KMS-11 (cell line): Measurements from ENCODE around the gene USP32.

Source experiments
- H2AFZ ChIP-seq: fragments of 200-600 bp; sonication (generic); 2 replicates; pipeline ENCODE4 v1.6.1; 2016; ENCODE audit warnings: antibody characterized with exemption, mixed run types, low read depth
- H3K27ac ChIP-seq: fragments of 200-600 bp; sonication (generic); 2 replicates; pipeline ENCODE4 v1.6.1; 2016; ENCODE audit warnings: mild to moderate bottlenecking, mixed run types
- H3K27me3 ChIP-seq: fragments of 200-600 bp; sonication (generic); 2 replicates; pipeline ENCODE4 v1.6.1; 2017; ENCODE audit warnings: mild to moderate bottlenecking, low read depth, mixed run types, moderate library complexity; ENCODE audit not compliant: insufficient read depth
- H3K36me3 ChIP-seq: fragments of 200-600 bp; sonication (generic); 2 replicates; pipeline ENCODE4 v1.6.1; 2017; ENCODE audit warnings: mild to moderate bottlenecking, mixed run types; ENCODE audit not compliant: insufficient read depth
- H3K4me1 ChIP-seq: fragments of 200-600 bp; sonication (generic); 2 replicates; pipeline ENCODE4 v1.6.1; 2016; ENCODE audit warnings: mild to moderate bottlenecking, low read depth, mixed run types; ENCODE audit not compliant: poor library complexity, severe bottlenecking
- H3K4me2 ChIP-seq: fragments of 200-600 bp; sonication (generic); 2 replicates; pipeline ENCODE4 v1.7.0; 2016; ENCODE audit warnings: mild to moderate bottlenecking, mixed run types
- H3K4me3 ChIP-seq: fragments of 200-600 bp; sonication (generic); IDR thresholded peaks from 2 replicates; pipeline ENCODE4 v1.6.1; 2017; ENCODE audit warnings: low read depth, low read length, mixed read lengths; ENCODE audit not compliant: insufficient read depth
- H3K79me2 ChIP-seq: fragments of 200-600 bp; sonication (generic); 2 replicates; pipeline ENCODE4 v1.6.1; 2016; ENCODE audit warnings: low read depth, mixed run types; ENCODE audit not compliant: insufficient read depth
- H3K9ac ChIP-seq: fragments of 200-600 bp; sonication (generic); 2 replicates; pipeline ENCODE4 v1.6.1; 2016; ENCODE audit warnings: mild to moderate bottlenecking, mixed run types
- H4K20me1 ChIP-seq: fragments of 200-600 bp; sonication (generic); 2 replicates; pipeline ENCODE4 v1.6.1; 2016; ENCODE audit warnings: mild to moderate bottlenecking, mixed run types; ENCODE audit not compliant: insufficient read depth
- TF ChIP-seq, protein P1 (sequence below): fragments of 200-600 bp; sonication (generic); conservative IDR thresholded peaks from 2 replicates; pipeline ENCODE4 v1.6.1; 2017; ENCODE audit warnings: low read depth, mild to moderate bottlenecking, antibody characterized with exemption, low read length, moderate library complexity, mixed read lengths

Gene USP32

DNA sequence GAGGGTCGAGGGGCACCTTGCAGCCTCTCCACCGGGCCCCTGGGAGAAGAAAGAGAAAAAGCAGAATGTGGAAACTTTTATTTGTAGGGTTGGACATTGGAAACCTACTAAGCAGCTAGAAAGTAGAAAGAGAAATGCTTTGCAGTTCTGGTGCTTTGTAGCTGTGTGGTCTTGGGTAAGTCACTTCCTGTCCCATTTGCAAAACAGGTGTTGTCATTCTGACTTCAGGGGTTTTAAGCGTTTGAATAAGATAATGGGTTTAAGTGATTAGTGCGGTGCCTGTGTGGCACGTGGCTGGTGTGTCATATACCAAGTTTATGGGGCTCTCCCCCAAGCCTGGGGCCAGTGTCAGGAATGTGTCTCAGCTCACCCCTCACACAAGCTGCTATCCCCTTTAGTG lies 240.6 kb downstream of the USP32 start:
- H3K27ac ChIP-seq = no peak overlapping the region
- H2AFZ ChIP-seq = no peak overlapping the region
- no peaks in the 10 kb centered on the region for H3K4me1 ChIP-seq
- H3K4me3 ChIP-seq = no peak overlapping the region
- H4K20me1 ChIP-seq = no peaks in the 10 kb centered on the region
- TF ChIP-seq, protein P1, sequence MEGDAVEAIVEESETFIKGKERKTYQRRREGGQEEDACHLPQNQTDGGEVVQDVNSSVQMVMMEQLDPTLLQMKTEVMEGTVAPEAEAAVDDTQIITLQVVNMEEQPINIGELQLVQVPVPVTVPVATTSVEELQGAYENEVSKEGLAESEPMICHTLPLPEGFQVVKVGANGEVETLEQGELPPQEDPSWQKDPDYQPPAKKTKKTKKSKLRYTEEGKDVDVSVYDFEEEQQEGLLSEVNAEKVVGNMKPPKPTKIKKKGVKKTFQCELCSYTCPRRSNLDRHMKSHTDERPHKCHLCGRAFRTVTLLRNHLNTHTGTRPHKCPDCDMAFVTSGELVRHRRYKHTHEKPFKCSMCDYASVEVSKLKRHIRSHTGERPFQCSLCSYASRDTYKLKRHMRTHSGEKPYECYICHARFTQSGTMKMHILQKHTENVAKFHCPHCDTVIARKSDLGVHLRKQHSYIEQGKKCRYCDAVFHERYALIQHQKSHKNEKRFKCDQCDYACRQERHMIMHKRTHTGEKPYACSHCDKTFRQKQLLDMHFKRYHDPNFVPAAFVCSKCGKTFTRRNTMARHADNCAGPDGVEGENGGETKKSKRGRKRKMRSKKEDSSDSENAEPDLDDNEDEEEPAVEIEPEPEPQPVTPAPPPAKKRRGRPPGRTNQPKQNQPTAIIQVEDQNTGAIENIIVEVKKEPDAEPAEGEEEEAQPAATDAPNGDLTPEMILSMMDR = no peak
- no peaks in the 10 kb centered on the region for H3K36me3 ChIP-seq
- no peak overlapping the region for H3K9ac ChIP-seq
- H3K79me2 ChIP-seq = no peaks in the 10 kb centered on the region
- H3K27me3 ChIP-seq = peaks cover 6% of the 10 kb centered on the region; the same call in 1 of the 2 replicates
- no peak overlapping the region for H3K4me2 ChIP-seq

DNA sequence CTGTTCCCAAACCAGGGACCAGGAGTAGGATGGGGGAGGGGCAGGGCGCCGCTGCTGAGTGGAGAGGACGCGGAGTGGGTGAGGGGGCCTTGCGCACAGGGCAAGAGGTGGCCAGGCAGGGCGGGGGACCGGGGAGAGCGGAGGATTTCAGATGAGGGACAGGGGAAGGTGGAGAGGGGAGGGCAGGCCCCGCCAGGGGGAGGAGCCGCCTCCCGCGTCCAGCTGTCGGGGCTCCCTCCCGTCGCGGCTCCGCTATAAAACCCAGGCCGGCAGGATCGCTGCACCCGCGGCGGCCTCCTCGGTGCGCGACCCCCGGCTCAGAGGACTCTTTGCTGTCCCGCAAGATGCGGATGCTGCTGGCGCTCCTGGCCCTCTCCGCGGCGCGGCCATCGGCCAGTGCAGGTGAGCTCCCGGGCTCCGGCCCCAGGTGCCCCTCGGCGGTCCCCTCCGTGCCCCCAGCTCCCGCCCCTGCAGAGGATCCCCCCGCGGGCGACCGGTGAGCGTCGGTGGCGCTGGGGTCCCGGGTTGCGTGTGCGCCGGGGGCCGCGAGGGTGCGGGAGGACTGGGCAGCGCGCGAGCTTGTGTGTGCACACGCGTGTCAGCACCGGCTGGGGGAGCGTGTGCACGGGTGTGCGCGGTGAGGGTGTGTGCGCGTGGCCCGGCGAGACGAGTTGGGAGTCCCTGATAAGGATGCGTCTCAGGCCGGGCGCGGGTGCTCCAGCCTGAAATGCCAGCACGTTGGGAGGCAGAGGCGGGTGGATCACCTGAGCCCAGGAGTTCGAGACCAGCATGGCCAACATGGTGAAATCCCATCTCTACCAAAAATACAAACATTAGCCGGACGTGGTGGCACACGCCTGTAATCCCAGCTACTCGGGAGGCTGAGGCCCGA lies 242.0 kb downstream of the USP32 start, which contains the start of gene CA4:
Gene CA4 (plus strand): TSS at position 283 of the 892 bp plus-strand sequence. CDS start 62 bp downstream, at position 345.
- Histone ChIP-seq H3K4me1 (no peaks in the 10 kb centered on the region), H3K36me3 (no peaks in the 10 kb centered on the region), H3K9ac (no peak within 1 kb of the TSS), H3K4me2 (no peak within 1 kb of the TSS), H3K27me3 (peaks cover 6% of the 10 kb centered on the region; the same call in 1 of the 2 replicates), H3K27ac (no peak within 1 kb of the TSS), H3K4me3 (no peak within 1 kb of the TSS), H3K79me2 (no peaks in the 10 kb centered on the region), H4K20me1 (no peaks in the 10 kb centered on the region), H2AFZ (no peak within 1 kb of the TSS)
- TF ChIP-seq, protein P1 = no peak

DNA sequence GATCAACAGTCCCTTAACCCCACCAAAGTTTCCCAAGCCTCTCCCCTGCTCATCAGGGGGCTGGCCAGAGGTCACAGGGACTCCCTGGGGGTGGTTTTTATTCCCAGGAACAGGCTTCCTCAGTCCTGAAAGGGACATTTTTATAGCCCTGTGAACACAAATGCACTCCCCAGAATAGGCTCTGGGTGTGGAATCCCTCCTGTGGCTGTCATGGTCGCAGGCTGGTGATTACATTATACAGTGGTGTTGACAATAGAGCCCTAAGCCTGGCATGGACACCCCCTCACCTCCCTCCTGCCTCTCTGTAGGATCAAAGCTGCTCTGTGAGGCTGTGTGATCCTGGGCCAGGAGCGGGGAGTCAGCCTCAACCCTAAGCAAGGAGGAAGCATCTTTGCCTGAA lies 243.6 kb downstream of the USP32 start:
- TF ChIP-seq, protein P1 = no peak
- Histone ChIP-seq H4K20me1 (no peaks in the 10 kb centered on the region), H3K4me2 (no peak overlapping the region), H2AFZ (no peak overlapping the region), H3K79me2 (no peaks in the 10 kb centered on the region), H3K36me3 (no peaks in the 10 kb centered on the region), H3K4me3 (no peak overlapping the region), H3K27me3 (no peaks in the 10 kb centered on the region; the same call in 1 of the 2 replicates), H3K4me1 (peaks cover 6% of the 10 kb centered on the region), H3K27ac (no peak overlapping the region), H3K9ac (no peak overlapping the region)

DNA sequence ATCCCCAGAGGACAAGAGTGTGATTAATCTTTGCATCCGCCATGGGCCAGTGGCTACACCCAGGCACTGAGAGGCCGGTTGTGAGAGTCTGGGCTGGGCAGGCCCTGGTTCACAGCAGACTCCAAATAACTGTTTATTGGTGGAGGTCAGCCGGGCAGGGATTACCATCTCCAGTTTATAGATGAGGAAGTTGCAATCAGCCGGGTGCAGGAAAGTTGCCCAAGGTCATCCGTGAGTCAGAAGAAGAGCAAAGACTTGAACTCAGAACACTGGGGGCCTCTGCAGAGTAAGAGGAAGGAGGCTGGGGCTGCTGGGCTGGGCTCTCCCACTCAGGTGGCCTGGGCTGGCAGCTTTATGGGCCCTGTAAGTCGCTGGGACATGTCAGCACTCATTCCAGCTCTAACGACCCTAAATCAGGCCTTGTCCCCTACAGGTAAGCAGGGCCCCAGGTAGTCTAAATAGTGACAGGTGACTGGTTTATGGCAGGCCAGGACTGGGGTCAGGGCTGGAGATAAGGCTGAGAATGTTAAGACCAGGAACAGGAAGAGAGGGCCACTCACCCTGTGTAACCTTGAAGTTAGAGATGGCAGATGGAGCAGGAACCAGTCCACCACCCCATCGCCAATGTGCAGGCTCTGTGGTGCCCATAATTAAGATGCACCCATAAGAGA lies 244.2 kb downstream of the USP32 start:
- H3K9ac ChIP-seq = no peak overlapping the region
- H3K4me1 ChIP-seq = peaks cover 13% of the 10 kb centered on the region
- TF ChIP-seq, protein P1 = no peak
- no peak overlapping the region for H2AFZ ChIP-seq
- no peak overlapping the region for H3K4me3 ChIP-seq
- H3K4me2 ChIP-seq = no peak overlapping the region
- no peaks in the 10 kb centered on the region for H3K79me2 ChIP-seq
- no peak overlapping the region for H3K27ac ChIP-seq
- no peaks in the 10 kb centered on the region for H4K20me1 ChIP-seq
- H3K36me3 ChIP-seq = no peaks in the 10 kb centered on the region
- H3K27me3 ChIP-seq = no peaks in the 10 kb centered on the region; the same call in 1 of the 2 replicates
